ENCODE data around the gene ASL.
A peak's percentile ranks its signal among the peaks of the same experiment; 100 is the strongest.
"Not testable (repeated sequence)": the region's sequence is repeated elsewhere in the genome, so short reads cannot be mapped to it uniquely, and the experiment has no call there.

ASL gene

GRCh38 chr7:66043681-66044497, 31.7 kb upstream of the ASL start:
- no peak for DNase-seq (ENCODE audit: extremely low read depth, low read depth)
- no peak for TF ChIP-seq CTCF (IDR thresholded peaks at IDR 0.05; ENCODE audit: low read depth, low read length)

- DNase-seq (ENCODE audit: extremely low read depth, low read depth) = not testable (repeated sequence)
Measured at GRCh38 chr7:66044498-66044854, 31.1 kb upstream of the ASL start.

GRCh38 chr7:66047426-66047825, 28.2 kb upstream of the ASL start:
- DNase-seq (ENCODE audit: extremely low read depth, low read depth) = peak; percentile 44
- TF ChIP-seq CTCF (IDR thresholded peaks at IDR 0.05; ENCODE audit: low read depth, low read length) = no peak

GRCh38 chr7:66049886-66050285, 25.7 kb upstream of the ASL start:
- DNase-seq (ENCODE audit: extremely low read depth, low read depth) = not testable (repeated sequence)

- no peak for TF ChIP-seq CTCF (IDR thresholded peaks at IDR 0.05; ENCODE audit: low read depth, low read length)
- no peak for DNase-seq (ENCODE audit: extremely low read depth, low read depth)
Measured at GRCh38 chr7:66050337-66050957, 25.2 kb upstream of the ASL start.

- DNase-seq (ENCODE audit: extremely low read depth, low read depth) = peak; percentile 90
- TF ChIP-seq CTCF (IDR thresholded peaks at IDR 0.05; ENCODE audit: low read depth, low read length) = no peak
Measured at GRCh38 chr7:66050990-66051448, 24.6 kb upstream of the ASL start.

GRCh38 chr7:66052447-66052846, 23.2 kb upstream of the ASL start:
- DNase-seq (ENCODE audit: extremely low read depth, low read depth) = no peak
- TF ChIP-seq CTCF (IDR thresholded peaks at IDR 0.05; ENCODE audit: low read depth, low read length) = no peak

GRCh38 chr7:66054063-66054462, 21.6 kb upstream of the ASL start:
- DNase-seq (ENCODE audit: extremely low read depth, low read depth) = no peak
- no peak for TF ChIP-seq CTCF (IDR thresholded peaks at IDR 0.05; ENCODE audit: low read depth, low read length)

All from AG09319 (cell line).